OCI-LY3 (cell line): Measurements from ENCODE around the gene ACP3.

Experiments used
- CTCF ChIP-seq: fragments of 200-600, 300-600 bp; sonication (generic); IDR thresholded peaks from 2 replicates; pipeline ENCODE4 v1.5.1; 2014; ENCODE audit warnings: antibody characterized with exemption, low read length, low read depth
- EZH2phosphoT487 ChIP-seq: fragments of 200-600 bp; shearing (Covaris generic); IDR thresholded peaks from 2 replicates; pipeline ENCODE4 v1.6.1; 2018; ENCODE audit warnings: antibody characterized with exemption, mixed run types, low read depth

- no peak for TF ChIP-seq CTCF
- TF ChIP-seq EZH2phosphoT487, result no peak
Measured at GRCh38 chr3:132407025-132407424, 89.8 kb downstream of the ACP3 start.
